Muscle of leg (tissue), 11 donors: ENCODE data around the gene LRCOL1. TPM values are rescaled to one million over a fixed set of nuclear protein-coding genes. Genes with fewer than 3 reads are reported as not detected.

Experiments used
- DNase-seq: peaks from one replicate; pipeline ENCODE4 v3.0.0; 2013
- H3K27ac ChIP-seq: one replicate; pipeline ENCODE4 v1.5.1; 2013; ENCODE audit warnings: mild to moderate bottlenecking, low read length, control low read depth
- H3K27me3 ChIP-seq: one replicate; pipeline ENCODE4 v1.6.1; 2013; ENCODE audit warnings: low read length; ENCODE audit not compliant: control insufficient read depth, insufficient read depth
- H3K36me3 ChIP-seq: one replicate; pipeline ENCODE4 v1.6.1; 2013; ENCODE audit warnings: low read length; ENCODE audit not compliant: control insufficient read depth, insufficient read depth
- H3K4me1 ChIP-seq: one replicate; pipeline ENCODE4 v1.6.1; 2013; ENCODE audit warnings: low read length; ENCODE audit not compliant: control insufficient read depth, insufficient read depth
- H3K4me3 ChIP-seq: one replicate; pipeline ENCODE4 v1.5.1; 2013; ENCODE audit warnings: low read length, control low read depth
- H3K9me3 ChIP-seq: replicated peaks from 2 replicates; pipeline ENCODE4 v1.6.1; 2013; ENCODE audit warnings: low read depth, low read length; ENCODE audit not compliant: control insufficient read depth
- WGBS: methylation state at CpG from one replicate; pipeline ENCODE4 v1.1.5; 2013; ENCODE audit warnings: missing lambda C conversion rate; ENCODE audit not compliant: insufficient coverage; 5-methylcytosine and 5-hydroxymethylcytosine counted together
- polyA plus RNA-seq, 8 donors: library from polyadenylated mRNA; unstranded; fragments of 120-200 nt; gene quantifications; one replicate each; pipeline versions ENCODE4 v1.2.1 to v1.2.3, GENCODE V29; 2013; ENCODE audit warnings: inconsistent platforms in 1 of 8, low replicate concordance in 1 of 8; ENCODE audit not compliant: insufficient read length in 8 of 8, insufficient read depth in 1 of 8
- total RNA-seq: library from RNA; stranded (reverse); fragments of 120-200 nt; gene quantifications from one replicate; pipeline ENCODE4 v1.2.4, GENCODE V29; 2013

LRCOL1 gene
- total and polyA plus RNA-seq, 9 donors, result 0.13 to 0.64 (median 0.22) TPM; not detected in 2

GRCh38 chr12:132624910-132625630 is 14.7 kb upstream of the LRCOL1 start:
- 86% methylated on average over 32 of the region's 32 CpGs for WGBS
- peaks cover 46% of the 10 kb centered on the region for H3K36me3 ChIP-seq
- peaks cover 16% of the 10 kb centered on the region for H3K4me1 ChIP-seq
- no peak overlapping the region for H3K27ac ChIP-seq
- no peak for DNase-seq
- H3K9me3 ChIP-seq, result no peaks in the 10 kb centered on the region
- H3K4me3 ChIP-seq, result no peak overlapping the region
- H3K27me3 ChIP-seq, result peaks cover 12% of the 10 kb centered on the region

GRCh38 chr12:132624186-132624855 is 13.9 kb upstream of the LRCOL1 start:
- DNase-seq, result no peak
- H3K27me3 ChIP-seq, result peaks cover 20% of the 10 kb centered on the region
- 84% methylated on average over 22 of the region's 22 CpGs for WGBS
- no peaks in the 10 kb centered on the region for H3K9me3 ChIP-seq
- no peak overlapping the region for H3K4me3 ChIP-seq
- H3K36me3 ChIP-seq, result peaks cover 38% of the 10 kb centered on the region
- no peak overlapping the region for H3K27ac ChIP-seq
- H3K4me1 ChIP-seq, result peaks cover 17% of the 10 kb centered on the region

GRCh38 chr12:132623072-132623869 is 12.9 kb upstream of the LRCOL1 start:
- Histone ChIP-seq H3K36me3 (peaks cover 31% of the 10 kb centered on the region), H3K27ac (peak overlapping the region; percentile 67), H3K27me3 (peaks cover 26% of the 10 kb centered on the region), H3K4me1 (peaks cover 19% of the 10 kb centered on the region), H3K9me3 (no peaks in the 10 kb centered on the region), H3K4me3 (no peak overlapping the region)
- WGBS, result 70% methylated on average over 20 of the region's 25 CpGs
- DNase-seq, result no peak

- H3K27me3 ChIP-seq, result peaks cover 33% of the 10 kb centered on the region
- peak; percentile 82 for DNase-seq
- no peak overlapping the region for H3K4me3 ChIP-seq
- peaks cover 21% of the 10 kb centered on the region for H3K4me1 ChIP-seq
- peaks cover 31% of the 10 kb centered on the region for H3K36me3 ChIP-seq
- 27% methylated on average over 9 of the region's 11 CpGs for WGBS
- peak overlapping the region; percentile 67 for H3K27ac ChIP-seq
- H3K9me3 ChIP-seq, result peaks cover 3% of the 10 kb centered on the region
These were observed 12.2 kb upstream of the LRCOL1 start for GRCh38 chr12:132622437-132623071.

GRCh38 chr12:132621657-132622435 is 11.5 kb upstream of the LRCOL1 start:
- H3K27me3 ChIP-seq, result peaks cover 40% of the 10 kb centered on the region
- DNase-seq, result no peak
- peaks cover 26% of the 10 kb centered on the region for H3K36me3 ChIP-seq
- H3K4me3 ChIP-seq, result no peak overlapping the region
- peaks cover 10% of the 10 kb centered on the region for H3K9me3 ChIP-seq
- peaks cover 21% of the 10 kb centered on the region for H3K4me1 ChIP-seq
- H3K27ac ChIP-seq, result peak overlapping the region; percentile 67
- WGBS, result 74% methylated on average over 19 of the region's 21 CpGs

GRCh38 chr12:132620899-132621656 is 10.7 kb upstream of the LRCOL1 start:
- Histone ChIP-seq H3K4me1 (peaks cover 21% of the 10 kb centered on the region), H3K4me3 (no peak overlapping the region), H3K27ac (no peak overlapping the region), H3K36me3 (peaks cover 24% of the 10 kb centered on the region), H3K27me3 (peaks cover 48% of the 10 kb centered on the region), H3K9me3 (peaks cover 18% of the 10 kb centered on the region)
- 67% methylated on average over 24 of the region's 28 CpGs for WGBS
- DNase-seq, result no peak

GRCh38 chr12:132620113-132620898 is 9.9 kb upstream of the LRCOL1 start:
- H3K36me3 ChIP-seq, result peaks cover 16% of the 10 kb centered on the region
- WGBS, result 58% methylated on average over 23 of the region's 29 CpGs
- H3K27ac ChIP-seq, result no peak overlapping the region
- H3K4me1 ChIP-seq, result peaks cover 21% of the 10 kb centered on the region
- peaks cover 56% of the 10 kb centered on the region for H3K27me3 ChIP-seq
- no peak for DNase-seq
- peaks cover 20% of the 10 kb centered on the region for H3K9me3 ChIP-seq
- no peak overlapping the region for H3K4me3 ChIP-seq

GRCh38 chr12:132619386-132620112 is 9.2 kb upstream of the LRCOL1 start:
- DNase-seq, result no peak
- no peak overlapping the region for H3K27ac ChIP-seq

More at GRCh38 chr12:132619386-132620112, 9.2 kb upstream of the LRCOL1 start:
- H3K36me3 ChIP-seq, result peaks cover 9% of the 10 kb centered on the region
- H3K9me3 ChIP-seq, result peaks cover 20% of the 10 kb centered on the region
- peaks cover 61% of the 10 kb centered on the region for H3K27me3 ChIP-seq
- 11% methylated on average over 35 of the region's 53 CpGs for WGBS
- no peak overlapping the region for H3K4me3 ChIP-seq
- H3K4me1 ChIP-seq, result peaks cover 21% of the 10 kb centered on the region
